ENCODE results near the gene CCL22. TPM values are rescaled to one million over a fixed set of nuclear protein-coding genes. Genes with fewer than 3 reads are reported as not detected.

The CCL22 gene
- total and polyA plus RNA-seq, 2 of the 4 experiments (the other 2 are of a cell fraction): not detected

DNA sequence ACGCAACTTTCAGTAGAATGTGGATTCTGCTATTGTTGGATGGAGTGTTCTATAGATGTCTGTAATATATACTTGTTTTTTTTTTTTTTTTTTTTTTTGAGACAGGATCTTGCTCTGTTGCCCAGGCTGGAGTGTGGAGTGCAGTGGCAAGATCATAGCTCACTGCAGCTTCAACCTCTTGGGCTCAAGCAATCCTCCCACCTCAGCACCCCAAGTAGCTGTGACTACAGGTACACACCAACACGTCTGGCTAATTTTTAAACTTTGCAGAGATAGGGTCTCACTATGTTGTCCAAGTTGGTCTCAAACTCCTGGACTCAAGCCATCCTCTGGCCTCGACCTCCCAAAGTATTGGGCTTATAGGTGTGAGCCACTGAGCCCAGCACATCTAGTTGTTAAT lies 27.2 kb upstream of the CCL22 start:
- Histone ChIP-seq H3K27me3 (ENCODE audit: control insufficient read depth, insufficient read depth, low read length) (peaks cover 29% of the 10 kb centered on the region), H3K4ac (ENCODE audit: low read depth, low read length) (no peak overlapping the region), H3K9ac (ENCODE audit: low read depth, low read length) (no peak overlapping the region), H3K23ac (ENCODE audit: low read depth, low read length) (no peak overlapping the region), H3K14ac (replicated peaks; ENCODE audit: low read depth, low read length) (no peak overlapping the region), H3K27ac (ENCODE audit: insufficient read depth, low read length) (no peak overlapping the region), H3K9me3 (ENCODE audit: control insufficient read depth, insufficient read depth, low read length) (peaks cover 9% of the 10 kb centered on the region), H2BK15ac (ENCODE audit: low read depth, low read length) (no peak overlapping the region), H3K4me2 (ENCODE audit: low read depth, low read length) (no peak overlapping the region), H2AK9ac (replicated peaks; ENCODE audit: low read depth, low read length, poor library complexity) (no peak overlapping the region), H2BK20ac (ENCODE audit: low read depth, low read length) (no peak overlapping the region), H4K91ac (ENCODE audit: insufficient read depth, low read depth, low read length) (no peak overlapping the region), H2BK5ac (ENCODE audit: low read depth, low read length, poor library complexity, severe bottlenecking) (no peak overlapping the region), H2BK120ac (ENCODE audit: low read depth, low read length) (no peak overlapping the region), H3K36me3 (ENCODE audit: control insufficient read depth, insufficient read depth, low read length) (no peaks in the 10 kb centered on the region), H2AK5ac (ENCODE audit: low read depth, low read length) (no peak overlapping the region), H4K8ac (ENCODE audit: low read depth in 2 of 2, low read length in 2 of 2) (no peak overlapping the region), H2AFZ (replicated peaks; ENCODE audit: low read length, poor library complexity) (no peak overlapping the region), H3K4me1 (ENCODE audit: control insufficient read depth, insufficient read depth, low read length) (no peaks in the 10 kb centered on the region), H3K18ac (ENCODE audit: low read depth, low read length) (no peak overlapping the region), H3K79me1 (ENCODE audit: low read depth in 1 of 2, low read length in 2 of 2) (no peaks in the 10 kb centered on the region), H4K5ac (ENCODE audit: low read depth, low read length) (no peak overlapping the region), H3K9me1 (ENCODE audit: insufficient read depth, low read length) (no peaks in the 10 kb centered on the region), H3K56ac (ENCODE audit: extremely low read depth, insufficient read depth, low read length) (no peak overlapping the region), H3K4me3 (ENCODE audit: insufficient read depth, low read depth, low read length) (no peak overlapping the region), H4K20me1 (ENCODE audit: insufficient read depth, low read length) (no peaks in the 10 kb centered on the region)
- intact Hi-C loops (cut with micrococcal nuclease): no loop called here
- POLR2A ChIA-PET (ENCODE audit: unreplicated experiment): no interaction called here
- in situ Hi-C loops (cut with MboI; ENCODE audit: low sequenced_read_pairs): no loop called here
- dilution Hi-C loops (cut with HindIII; ENCODE audit: low sequenced_read_pairs, unreplicated experiment): no loop called here
- CTCF ChIA-PET: no interaction called here
- no TSS peak for BruUV-seq (replicated peaks)
- DNase-seq (no peak), ATAC-seq (ENCODE audit: low read depth) (no peak)
- TF ChIP-seq POLR2A (IDR thresholded peaks at IDR 0.05; ENCODE audit: low read depth, low read length): no peak
- TF ChIP-seq CTCF (conservative IDR thresholded peaks at IDR 0.05; ENCODE audit: low read depth, low read length): no peak
- TF ChIP-seq BHLHE40 (IDR thresholded peaks at IDR 0.05; ENCODE audit: low read depth, low read length): no peak
- no peak for TF ChIP-seq SMC3 (IDR thresholded peaks at IDR 0.05; ENCODE audit: low read depth, low read length)
- no peak for TF ChIP-seq CEBPB (IDR thresholded peaks at IDR 0.05; ENCODE audit: low read depth, low read length)
- TF ChIP-seq FOS (IDR thresholded peaks at IDR 0.05; ENCODE audit: low read depth, low read length): no peak
- TF ChIP-seq MXI1 (IDR thresholded peaks at IDR 0.05; ENCODE audit: borderline replicate concordance, low read depth, low read length): no peak
- TF ChIP-seq, protein P1, sequence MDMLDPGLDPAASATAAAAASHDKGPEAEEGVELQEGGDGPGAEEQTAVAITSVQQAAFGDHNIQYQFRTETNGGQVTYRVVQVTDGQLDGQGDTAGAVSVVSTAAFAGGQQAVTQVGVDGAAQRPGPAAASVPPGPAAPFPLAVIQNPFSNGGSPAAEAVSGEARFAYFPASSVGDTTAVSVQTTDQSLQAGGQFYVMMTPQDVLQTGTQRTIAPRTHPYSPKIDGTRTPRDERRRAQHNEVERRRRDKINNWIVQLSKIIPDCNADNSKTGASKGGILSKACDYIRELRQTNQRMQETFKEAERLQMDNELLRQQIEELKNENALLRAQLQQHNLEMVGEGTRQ (IDR thresholded peaks at IDR 0.05; ENCODE audit: low read depth, low read length): no peak
- TF ChIP-seq MAZ (IDR thresholded peaks at IDR 0.05; ENCODE audit: borderline replicate concordance, low read depth, low read length): no peak
- no peak for TF ChIP-seq MAFK (IDR thresholded peaks at IDR 0.05; ENCODE audit: low read depth, low read length)
- no CpG with 5 or more reads among the region's 3 CpGs for WGBS, 2 experiments (ENCODE audit: extremely low coverage in 2 of 2, insufficient read length in 1 of 2)

Data from IMR-90 (cell line).